Spleen (tissue), 11 donors: ENCODE measurements around the gene ELP4. TPM values are rescaled to one million over a fixed set of nuclear protein-coding genes. Genes with fewer than 3 reads are reported as not detected.
"Not testable (repeated sequence)": the region's sequence is repeated elsewhere in the genome, so short reads cannot be mapped to it uniquely, and the experiment has no call there.

Experiments used
- DNase-seq: peaks from one replicate; pipeline ENCODE4 v3.0.0-alpha.2; 2020
- H3K27ac ChIP-seq, 8 donors: fragments of 200-600 bp; sonication (generic) in 7 of 8; 1 replicate in 4 of 8; 2 replicates in 4 of 8; pipeline versions ENCODE4 v1.5.0 to v1.8.0; 2016 to 2021; ENCODE audit warnings: inconsistent platforms in 4 of 8, mild to moderate bottlenecking in 4 of 8, moderate library complexity in 1 of 8
- H3K27me3 ChIP-seq, 7 donors: fragments of 200-600 bp; sonication (generic) in 6 of 7; replicated peaks in 1 of 7; 1 replicate in 4 of 7; 2 replicates in 3 of 7; pipeline versions ENCODE4 v1.5.0 to v1.8.0; 2016 to 2021; ENCODE audit warnings: inconsistent platforms in 3 of 7, mild to moderate bottlenecking in 1 of 7
- H3K36me3 ChIP-seq, 6 donors: fragments of 200-600 bp; sonication (generic) in 5 of 6; 1 replicate in 4 of 6; 2 replicates in 2 of 6; pipeline versions ENCODE4 v1.5.0 to v1.8.0; 2016 to 2021; ENCODE audit warnings: inconsistent platforms in 2 of 6
- H3K4me1 ChIP-seq, 6 donors: fragments of 200-600 bp; sonication (generic) in 5 of 6; 1 replicate in 3 of 6; 2 replicates in 3 of 6; pipeline versions ENCODE4 v1.5.0 to v1.8.0; 2016 to 2021; ENCODE audit warnings: inconsistent platforms in 3 of 6
- H3K4me3 ChIP-seq, 8 donors: fragments of 200-600 bp; sonication (generic) in 7 of 8; 1 replicate in 4 of 8; 2 replicates in 4 of 8; pipeline versions ENCODE4 v1.5.0 to v1.8.0; 2016 to 2021; ENCODE audit warnings: inconsistent platforms in 4 of 8, mild to moderate bottlenecking in 4 of 8, moderate library complexity in 2 of 8
- H3K9me3 ChIP-seq, 8 donors: fragments of 200-600 bp; sonication (generic) in 7 of 8; 1 replicate in 4 of 8; 2 replicates in 4 of 8; pipeline versions ENCODE4 v1.5.0 to v1.8.0; 2016 to 2021; ENCODE audit warnings: inconsistent platforms in 4 of 8
- POLR2A ChIP-seq, 3 donors: fragments of 450-650 bp; IDR thresholded peaks; one replicate each; pipeline ENCODE4 v1.5.1; 2017; ENCODE audit warnings: antibody characterized with exemption in 3 of 3, mild to moderate bottlenecking in 1 of 3
- POLR2AphosphoS5 ChIP-seq, 3 donors: sonication (generic); formaldehyde crosslinking; IDR thresholded peaks; one replicate each; pipeline ENCODE4 v1.5.1; 2017; ENCODE audit warnings: antibody characterized with exemption in 3 of 3
- WGBS, 5 donors: extraction: QIAGEN DNeasy Blood & Tissue Kit in 3 of 5; methylation state at CpG; one replicate each; pipeline versions ENCODE4 v1.1.5 to v1.1.7; 2013 to 2018; 5-methylcytosine and 5-hydroxymethylcytosine counted together
- intact Hi-C: fragments of 100-400 bp; cut with DNase I; formaldehyde crosslinking; loops from one replicate; pipeline ENCODE4 v1.15.0; 2023; ENCODE audit warnings: low total_unique reads
- polyA plus RNA-seq, 3 donors: library from polyadenylated mRNA; stranded (reverse); fragments of 200-250 nt; gene quantifications; one replicate each; pipeline ENCODE4 v1.2.1, GENCODE V29; 2013
- total RNA-seq, 7 donors: library from RNA; depleted of rRNA in 3 of 7; stranded (reverse); fragments of >200 nt in 3 of 7; fragmentation: NEBNext Ultra II Directional in 4 of 7; extraction: Animal tissue kit (Norgen Biotek cat#: 25700) in 4 of 7; gene quantifications; one replicate each; pipeline versions ENCODE4 v1.1.0 to v1.2.1, GENCODE V29; 2016 to 2021
- TF ChIP-seq, protein P1 (sequence below), 11 experiments: fragments of 200-600 bp in 7 of 11; fragments of 450-650 bp in 4 of 11; sonication (generic) in 4 of 11; IDR thresholded peaks in 8 of 11; conservative IDR thresholded peaks in 3 of 11; 1 replicate in 7 of 11; 2 replicates in 4 of 11; pipeline versions ENCODE4 v1.4.0 to v1.8.0; 2016 to 2021; ENCODE audit warnings: antibody characterized with exemption in 11 of 11, inconsistent platforms in 4 of 11, mild to moderate bottlenecking in 1 of 11
- donor health status: healthy with polysubstance abuse.
- donor health status: DM: no; HTN: no; CAD: no; lungs with moderate emphysema.
- donor health status: DM: no; HTN: no; CAD: no.
- donor health status: Bipolar disorder and iron deficiency.
- donor health status: healthy.
- donor health status: DM: no; HTN: no; CAD: no.
- donor health status: DM: yes; HTN: yes; CAD: no.

The ELP4 gene
- total and polyA plus RNA-seq, 10 donors, result 6.1 to 34.6 (median 21.1) TPM

DNA sequence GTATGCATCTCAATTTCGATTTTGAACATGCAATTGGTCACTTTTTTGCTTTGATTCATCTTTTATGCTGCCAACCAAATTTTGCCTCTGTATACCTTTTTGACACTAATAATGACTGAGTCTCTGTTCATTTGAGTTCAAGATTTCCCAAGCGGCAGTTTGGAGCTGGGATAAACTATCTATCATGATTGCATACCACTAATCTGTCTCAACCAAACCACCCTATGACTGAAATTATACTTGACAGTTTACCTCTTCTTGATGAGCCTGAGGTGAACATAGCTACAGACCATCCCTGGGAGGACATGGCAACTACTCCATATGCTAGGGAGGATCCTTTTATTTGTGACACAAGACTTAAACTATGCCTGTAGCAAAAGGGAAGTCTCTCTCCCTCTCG lies 155.4 kb downstream of the ELP4 start:
- intact Hi-C loops, result no loop called here
- H3K36me3 ChIP-seq, result no peaks in the 10 kb centered on the region
- no peaks in the 10 kb centered on the region for H3K4me1 ChIP-seq
- no peak overlapping the region for H3K27ac ChIP-seq
- H3K27me3 ChIP-seq, result no peaks in the 10 kb centered on the region
- WGBS, 5 donors, result 93 to 99% (median 96%) methylated on average over 3 of the region's 3 CpGs
- no peak overlapping the region for H3K4me3 ChIP-seq
- TF ChIP-seq, protein P1, sequence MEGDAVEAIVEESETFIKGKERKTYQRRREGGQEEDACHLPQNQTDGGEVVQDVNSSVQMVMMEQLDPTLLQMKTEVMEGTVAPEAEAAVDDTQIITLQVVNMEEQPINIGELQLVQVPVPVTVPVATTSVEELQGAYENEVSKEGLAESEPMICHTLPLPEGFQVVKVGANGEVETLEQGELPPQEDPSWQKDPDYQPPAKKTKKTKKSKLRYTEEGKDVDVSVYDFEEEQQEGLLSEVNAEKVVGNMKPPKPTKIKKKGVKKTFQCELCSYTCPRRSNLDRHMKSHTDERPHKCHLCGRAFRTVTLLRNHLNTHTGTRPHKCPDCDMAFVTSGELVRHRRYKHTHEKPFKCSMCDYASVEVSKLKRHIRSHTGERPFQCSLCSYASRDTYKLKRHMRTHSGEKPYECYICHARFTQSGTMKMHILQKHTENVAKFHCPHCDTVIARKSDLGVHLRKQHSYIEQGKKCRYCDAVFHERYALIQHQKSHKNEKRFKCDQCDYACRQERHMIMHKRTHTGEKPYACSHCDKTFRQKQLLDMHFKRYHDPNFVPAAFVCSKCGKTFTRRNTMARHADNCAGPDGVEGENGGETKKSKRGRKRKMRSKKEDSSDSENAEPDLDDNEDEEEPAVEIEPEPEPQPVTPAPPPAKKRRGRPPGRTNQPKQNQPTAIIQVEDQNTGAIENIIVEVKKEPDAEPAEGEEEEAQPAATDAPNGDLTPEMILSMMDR (IDR thresholded peaks at IDR 0.05 in 8 of 11, conservative IDR thresholded peaks at IDR 0.05 in 3 of 11), result no peak
- H3K9me3 ChIP-seq, result no peaks in the 10 kb centered on the region
- DNase-seq, result no peak

DNA sequence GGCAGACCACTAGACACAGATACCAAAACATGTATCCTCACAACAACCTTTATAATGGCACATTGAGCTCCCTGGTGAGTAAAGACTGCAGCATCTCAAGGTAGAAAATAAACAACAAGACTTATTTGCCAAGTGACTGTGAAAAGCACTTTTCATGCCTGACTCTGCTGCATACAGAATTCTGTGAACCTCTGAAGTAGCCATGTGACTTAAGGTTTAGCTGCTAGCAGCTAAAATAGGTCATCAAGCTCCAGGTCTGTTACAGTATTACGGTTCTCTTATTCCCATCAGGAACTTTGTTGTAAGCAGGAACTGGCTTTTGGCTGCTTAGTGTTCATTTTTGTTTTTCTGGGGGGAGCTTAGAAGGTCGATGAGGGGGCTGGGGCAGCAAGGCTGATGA lies 162.1 kb downstream of the ELP4 start:
- DNase-seq, result no peak
- Histone ChIP-seq H3K9me3 (no peaks in the 10 kb centered on the region), H3K4me3 (no peak overlapping the region), H3K36me3 (no peaks in the 10 kb centered on the region), H3K4me1 (no peaks in the 10 kb centered on the region), H3K27ac (no peak overlapping the region), H3K27me3 (no peaks in the 10 kb centered on the region)
- TF ChIP-seq POLR2AphosphoS5 (IDR thresholded peaks at IDR 0.05) (no peak), POLR2A (IDR thresholded peaks at IDR 0.05) (no peak)
- TF ChIP-seq, protein P1 (IDR thresholded peaks at IDR 0.05 in 8 of 11, conservative IDR thresholded peaks at IDR 0.05 in 3 of 11), result no peak
- 86 to 97% (median 92%) methylated on average over 2 of the region's 2 CpGs for WGBS, 5 donors
- intact Hi-C loops, result no loop called here

DNA sequence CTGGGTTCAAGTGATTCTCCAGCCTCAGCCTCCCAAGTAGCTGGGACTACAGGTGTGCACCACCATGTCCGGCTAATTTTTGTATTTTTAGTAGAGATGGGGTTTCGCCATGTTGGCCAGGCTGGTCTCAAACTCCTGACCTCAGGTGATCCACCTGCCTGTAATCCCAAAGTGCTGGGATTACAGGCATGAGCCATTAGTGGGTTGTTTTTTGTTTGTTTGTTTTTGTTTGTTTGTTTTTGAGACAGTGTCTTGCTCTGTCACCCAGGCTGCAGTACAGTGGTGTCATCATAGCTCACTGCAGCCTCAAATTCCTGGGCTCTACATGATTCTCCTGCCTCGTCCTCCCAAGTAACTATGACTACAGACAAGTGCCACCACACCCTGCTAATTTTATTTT lies 163.5 kb downstream of the ELP4 start:
- H3K36me3 ChIP-seq, H3K27ac ChIP-seq, H3K27me3 ChIP-seq, H3K9me3 ChIP-seq, H3K4me3 ChIP-seq, DNase-seq, intact Hi-C loops, H3K4me1 ChIP-seq: not testable (repeated sequence)
- 96 to 100% (median 96%) methylated on average over 3 of the region's 3 CpGs for WGBS, 5 donors

DNA sequence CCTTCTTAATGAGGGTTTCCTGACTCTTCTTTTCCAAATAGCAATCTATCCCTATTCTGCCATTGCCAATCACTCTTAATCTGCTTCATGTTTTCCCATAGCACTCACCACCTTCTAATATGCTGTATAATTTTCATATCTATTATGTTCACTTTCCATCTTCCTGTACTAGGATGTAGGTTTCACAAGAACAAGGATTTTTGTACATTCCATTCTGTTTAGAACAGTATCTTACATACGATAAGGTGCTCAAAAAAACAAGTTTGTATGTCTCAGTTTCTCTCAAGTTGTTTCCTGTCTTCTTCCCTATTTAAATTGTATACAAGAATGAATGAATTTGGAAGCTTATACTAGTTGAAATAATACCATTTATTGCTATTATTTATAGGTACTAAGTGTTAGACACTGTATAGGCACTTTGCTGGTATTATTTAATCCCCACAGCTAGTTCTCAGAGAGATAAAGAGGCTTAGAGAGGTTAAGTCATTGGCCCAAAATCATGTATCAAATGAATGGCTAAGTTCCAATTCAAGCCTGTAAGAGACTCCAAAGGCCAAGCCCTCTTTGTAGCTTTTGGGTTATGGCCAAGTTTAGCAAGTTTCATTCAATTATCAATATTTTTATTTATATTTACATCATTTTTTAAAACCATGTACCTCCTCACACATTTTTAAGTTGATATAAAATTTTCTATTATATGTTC lies 166.9 kb downstream of the ELP4 start:
- no peak for DNase-seq
- H3K27me3 ChIP-seq, result no peaks in the 10 kb centered on the region
- peaks cover 0 to 10% (median 0%) of the 10 kb centered on the region in 8 donors for H3K9me3 ChIP-seq
- WGBS, 5 donors, result 93 to 98% (median 95%) methylated on average over 1 of the region's 1 CpG
- peaks cover 0 to 8% (median 0%) of the 10 kb centered on the region in 6 donors for H3K36me3 ChIP-seq
- H3K4me3 ChIP-seq, result no peak overlapping the region
- H3K4me1 ChIP-seq, result no peaks in the 10 kb centered on the region
- TF ChIP-seq POLR2A (IDR thresholded peaks at IDR 0.05) (no peak), POLR2AphosphoS5 (IDR thresholded peaks at IDR 0.05) (no peak)
- TF ChIP-seq, protein P1 (IDR thresholded peaks at IDR 0.05 in 8 of 11, conservative IDR thresholded peaks at IDR 0.05 in 3 of 11), result no peak
- intact Hi-C loops, result no loop called here
- no peak overlapping the region for H3K27ac ChIP-seq
